Thyroid gland (tissue), 4 donors: ENCODE data around the gene AKIP1. TPM values are rescaled to one million over a fixed set of nuclear protein-coding genes. Genes with fewer than 3 reads are reported as not detected.
"Not testable (repeated sequence)": the region's sequence is repeated elsewhere in the genome, so short reads cannot be mapped to it uniquely, and the experiment has no call there.

Source experiments
- DNase-seq, 2 donors: peaks; one replicate each; pipeline ENCODE4 v3.0.0-alpha.2; 2019
- H3K27ac ChIP-seq, 3 donors: fragments of 200-600 bp; sonication (generic); 1 replicate in 2 of 3; 2 replicates in 1 of 3; pipeline ENCODE4 v1.5.1; 2016 to 2019; ENCODE audit warnings: mild to moderate bottlenecking in 1 of 3, moderate library complexity in 1 of 3
- H3K27me3 ChIP-seq: fragments of 200-600 bp; sonication (generic); one replicate; pipeline ENCODE4 v1.5.1; 2019
- H3K36me3 ChIP-seq, 2 donors: fragments of 200-600 bp; sonication (generic); one replicate each; pipeline ENCODE4 v1.5.1; 2016 to 2019
- H3K4me1 ChIP-seq, 2 donors: fragments of 200-600 bp; sonication (generic); one replicate each; pipeline ENCODE4 v1.5.1; 2017 to 2019
- H3K4me3 ChIP-seq, 3 donors: fragments of 200-600 bp; sonication (generic); replicated peaks in 1 of 3; 1 replicate in 2 of 3; 2 replicates in 1 of 3; pipeline ENCODE4 v1.5.1; 2016; ENCODE audit warnings: mild to moderate bottlenecking in 1 of 3
- H3K9me3 ChIP-seq: fragments of 200-600 bp; sonication (generic); one replicate; pipeline ENCODE4 v1.5.1; 2017
- CTCF ChIP-seq, 6 experiments: fragments of 200-600 bp in 3 of 6; fragments of 450-650 bp in 3 of 6; sonication (generic) in 3 of 6; IDR thresholded peaks; one replicate each; pipeline ENCODE4 v1.5.1; 2016 to 2019; ENCODE audit warnings: antibody characterized with exemption in 6 of 6, mild to moderate bottlenecking in 2 of 6, inconsistent platforms in 1 of 6, moderate library complexity in 1 of 6
- POLR2A ChIP-seq, 2 donors: fragments of 450-650 bp; IDR thresholded peaks; one replicate each; pipeline ENCODE4 v1.6.1; 2017; ENCODE audit warnings: antibody characterized with exemption in 2 of 2, mild to moderate bottlenecking in 2 of 2, moderate library complexity in 1 of 2
- WGBS, 2 donors: methylation state at CpG; one replicate each; pipeline ENCODE4 v1.1.5; 2017; 5-methylcytosine and 5-hydroxymethylcytosine counted together
- intact Hi-C: fragments of 100-400 bp; cut with DNase I; formaldehyde crosslinking; loops from one replicate; pipeline ENCODE4 v1.15.1; 2023
- total RNA-seq, 4 donors: library from RNA; depleted of rRNA; stranded (reverse); fragments of >200 nt; gene quantifications; one replicate each; pipeline ENCODE4 v1.2.3, GENCODE V29; 2016

Gene AKIP1
- total RNA-seq, 4 donors from 2014 or later: 25.2 to 33.9 (median 27.8) TPM

- peaks cover 0 to 13% of the 10 kb centered on the region in 2 donors for H3K4me1 ChIP-seq
- TF ChIP-seq CTCF (IDR thresholded peaks at IDR 0.05) (no peak), POLR2A (IDR thresholded peaks at IDR 0.05) (no peak)
- no peaks in the 10 kb centered on the region for H3K9me3 ChIP-seq
- no peak for DNase-seq
- H3K36me3 ChIP-seq: no peaks in the 10 kb centered on the region
- intact Hi-C loops: no loop called here
- 68 to 72% methylated on average over 6 of the region's 6 CpGs for WGBS, 2 donors
- no peak overlapping the region for H3K27ac ChIP-seq
- no peaks in the 10 kb centered on the region for H3K27me3 ChIP-seq
- no peak overlapping the region for H3K4me3 ChIP-seq
Observed at GRCh38 chr11:8873741-8874405, 37.1 kb upstream of the AKIP1 start.

GRCh38 chr11:8878771-8879170, 32.2 kb upstream of the AKIP1 start:
- Histone ChIP-seq H3K36me3 (no peaks in the 10 kb centered on the region), H3K9me3 (no peaks in the 10 kb centered on the region), H3K27ac (no peak overlapping the region), H3K4me3 (no peak overlapping the region), H3K4me1 (peaks cover 0 to 10% of the 10 kb centered on the region in 2 donors), H3K27me3 (no peaks in the 10 kb centered on the region)
- no peak for DNase-seq
- TF ChIP-seq POLR2A (IDR thresholded peaks at IDR 0.05): no peak
- 89 to 94% methylated on average over 2 of the region's 2 CpGs for WGBS, 2 donors
- intact Hi-C loops: no loop called here

- H3K4me3 ChIP-seq, DNase-seq, intact Hi-C loops, H3K27me3 ChIP-seq, H3K9me3 ChIP-seq, H3K4me1 ChIP-seq, H3K36me3 ChIP-seq, H3K27ac ChIP-seq: not testable (repeated sequence)
- 76 to 80% methylated on average over 7 of the region's 7 CpGs for WGBS, 2 donors
Observed at GRCh38 chr11:8881585-8881984, 29.4 kb upstream of the AKIP1 start.

GRCh38 chr11:8886322-8886721, 24.7 kb upstream of the AKIP1 start:
- intact Hi-C loops: no loop called here
- no peak for TF ChIP-seq POLR2A (IDR thresholded peaks at IDR 0.05)
- TF ChIP-seq CTCF (IDR thresholded peaks at IDR 0.05): no peak
- Histone ChIP-seq H3K27me3 (no peaks in the 10 kb centered on the region), H3K4me3 (no peak overlapping the region), H3K27ac (no peak overlapping the region), H3K9me3 (no peaks in the 10 kb centered on the region), H3K36me3 (no peaks in the 10 kb centered on the region), H3K4me1 (no peaks in the 10 kb centered on the region)
- WGBS, 2 donors: 71 to 74% methylated on average over 2 of the region's 2 CpGs
- DNase-seq: no peak

GRCh38 chr11:8891185-8891584, 19.8 kb upstream of the AKIP1 start:
- H3K4me1 ChIP-seq, intact Hi-C loops, H3K27ac ChIP-seq, H3K9me3 ChIP-seq, H3K36me3 ChIP-seq, H3K4me3 ChIP-seq, DNase-seq, H3K27me3 ChIP-seq: not testable (repeated sequence)
- 94 to 97% methylated on average over 2 of the region's 2 CpGs for WGBS, 2 donors

GRCh38 chr11:8899119-8899753, 11.8 kb upstream of the AKIP1 start:
- H3K36me3 ChIP-seq: no peaks in the 10 kb centered on the region
- no peak for TF ChIP-seq CTCF (IDR thresholded peaks at IDR 0.05)
- TF ChIP-seq POLR2A (IDR thresholded peaks at IDR 0.05): no peak
- intact Hi-C loops: no loop called here
- no peak overlapping the region for H3K4me3 ChIP-seq
- no peaks in the 10 kb centered on the region for H3K27me3 ChIP-seq
- no peaks in the 10 kb centered on the region for H3K4me1 ChIP-seq
- no peaks in the 10 kb centered on the region for H3K9me3 ChIP-seq
- no peak for DNase-seq
- no peak overlapping the region for H3K27ac ChIP-seq
